Mesenteric fat pad (tissue), 1 donor: ENCODE measurements around the gene GOLGA6L2. TPM values are rescaled to one million over a fixed set of nuclear protein-coding genes. Genes with fewer than 3 reads are reported as not detected.
A peak's percentile ranks its signal among the peaks of the same experiment; 100 is the strongest.
"Not testable (repeated sequence)": the region's sequence is repeated elsewhere in the genome, so short reads cannot be mapped to it uniquely, and the experiment has no call there.

Experiments used
- DNase-seq: peaks from one replicate; pipeline ENCODE4 v3.0.0-alpha.2; 2020; ENCODE audit warnings: low spot score
- total RNA-seq: library from RNA; stranded (reverse); fragmentation: NEBNext Ultra II Directional; extraction: Animal tissue kit (Norgen Biotek cat#: 25700); gene quantifications from one replicate; pipeline ENCODE4 v1.2.1, GENCODE V29; 2021
- donor health status: DM: yes; HTN: yes; CAD: no.

Gene GOLGA6L2
- total RNA-seq, 1 donor from 2014 or later = not detected

DNA sequence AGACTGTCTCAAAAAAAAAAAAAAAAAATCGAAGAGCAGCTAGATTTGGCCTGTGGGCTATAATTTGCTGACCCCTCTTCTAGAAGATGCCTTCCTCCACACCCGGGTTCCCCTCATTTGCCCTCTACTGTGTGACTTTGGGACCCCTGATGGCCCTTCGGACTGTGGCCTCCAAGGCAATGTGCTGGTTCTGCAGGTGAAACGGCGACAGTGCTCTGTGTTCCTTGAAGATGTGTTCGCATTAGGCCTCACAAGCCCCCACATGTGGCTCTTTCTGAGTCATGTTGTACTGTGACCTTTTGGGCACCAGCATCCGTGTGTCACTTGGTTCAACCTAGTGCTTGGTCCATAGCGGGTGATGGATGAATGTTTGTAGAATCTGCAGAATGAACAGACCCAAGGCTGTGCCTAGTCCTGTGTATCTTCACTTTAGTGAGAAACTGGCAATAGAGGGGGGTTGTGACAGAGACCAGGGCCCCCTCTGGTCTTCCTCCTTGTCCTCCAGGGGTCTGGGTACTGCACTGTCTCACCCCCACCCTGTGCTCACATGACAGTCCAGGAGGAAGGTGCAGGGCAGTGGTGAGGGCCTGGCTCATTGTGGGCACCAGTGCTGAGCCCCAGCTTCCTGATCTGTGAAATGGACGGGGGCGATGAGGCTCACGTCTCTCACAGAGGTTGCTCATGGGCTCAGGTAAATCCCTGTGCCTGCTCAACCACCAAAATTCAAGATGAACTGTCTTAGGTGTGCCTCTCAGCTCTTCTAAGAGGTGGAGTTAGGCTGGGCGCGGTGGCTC is 22.7 kb downstream of the GOLGA6L2 start:
- no peak for DNase-seq

DNA sequence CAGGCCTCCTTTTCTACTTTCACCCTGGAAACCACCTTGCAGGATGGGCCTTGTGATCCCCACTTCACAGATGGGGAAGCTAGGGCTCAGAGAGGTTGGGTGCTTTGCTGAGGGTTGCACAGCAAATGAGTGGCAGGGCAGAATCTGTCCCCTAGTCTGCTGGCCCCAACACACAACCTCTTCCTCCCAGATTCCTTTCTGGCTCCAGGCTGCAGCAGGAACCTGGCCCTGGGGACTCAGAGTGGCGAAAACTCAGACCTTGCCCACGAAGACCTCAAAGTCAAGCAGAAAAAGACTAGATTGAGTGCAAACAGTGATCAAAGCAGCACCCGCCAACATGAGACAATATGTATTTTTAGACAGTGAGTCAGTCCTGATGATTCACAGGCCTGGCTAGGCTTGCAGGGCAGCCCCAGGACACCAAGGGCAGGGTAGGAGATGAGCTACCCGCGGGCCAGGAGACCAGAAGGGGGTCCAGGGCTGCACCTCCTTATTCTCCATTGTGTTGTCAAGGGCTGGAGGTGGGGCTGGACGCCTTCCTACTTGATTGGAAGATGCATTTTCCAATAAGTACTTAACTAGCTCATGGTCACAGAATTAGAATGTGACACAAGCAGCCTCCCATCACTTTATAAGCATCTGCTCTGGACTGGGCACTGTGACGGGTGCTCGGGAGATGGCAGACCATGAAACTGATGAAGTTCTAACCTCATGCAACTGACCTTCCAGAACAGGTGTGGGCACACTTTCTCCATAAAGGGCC is 23.9 kb downstream of the GOLGA6L2 start:
- peak; percentile 37 for DNase-seq

- DNase-seq = peak; percentile 51
Measured at GRCh38 chr15:23422099-23422945, 24.7 kb downstream of the GOLGA6L2 start.

- DNase-seq = peak; percentile 57
Measured at GRCh38 chr15:23420806-23421575, 26.1 kb downstream of the GOLGA6L2 start.

DNA sequence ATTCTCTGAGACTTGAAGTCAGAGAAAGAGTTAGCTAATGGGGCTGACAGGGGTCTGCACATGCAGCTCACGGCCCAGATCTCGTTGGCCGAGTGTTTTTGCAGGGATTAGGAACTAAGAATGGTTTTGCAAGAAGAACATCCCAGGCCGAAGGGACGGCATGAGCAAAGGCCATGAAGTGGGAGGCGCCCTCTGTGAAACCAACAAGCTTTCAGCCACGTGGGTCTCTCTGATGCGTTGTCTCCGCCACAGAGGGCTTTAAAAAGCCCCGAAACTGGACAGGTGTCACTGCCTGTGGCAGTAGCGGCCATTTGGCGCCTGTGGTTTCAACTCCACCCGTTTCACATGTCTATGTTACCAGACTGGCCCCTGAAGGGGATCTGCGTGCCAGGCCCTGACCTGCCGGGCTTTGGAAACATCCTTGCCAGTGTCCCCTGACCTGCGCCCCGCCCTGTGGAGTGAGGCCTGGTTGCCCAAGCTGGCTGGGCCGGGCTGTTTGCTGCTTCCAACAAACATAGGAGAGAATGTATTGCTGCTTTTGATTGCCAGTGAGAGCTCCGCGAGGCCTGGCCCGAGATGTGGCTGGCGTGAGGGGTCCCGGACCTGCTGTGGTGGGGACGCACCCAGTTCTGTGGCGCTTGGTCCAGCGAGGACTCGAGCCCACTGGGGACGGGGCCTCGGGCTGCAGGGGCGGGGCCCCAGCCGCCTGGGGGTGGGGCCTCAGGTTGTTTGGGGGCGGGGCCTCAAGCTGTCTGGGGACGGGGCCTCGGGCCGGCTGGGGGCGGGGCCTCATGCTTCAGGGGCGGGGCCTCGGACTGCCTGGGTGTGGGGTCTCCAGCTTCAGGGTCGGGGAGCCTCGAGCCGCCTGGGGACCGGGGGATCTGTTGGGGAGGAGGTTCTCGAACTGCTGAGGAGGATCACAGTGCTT is 30.4 kb downstream of the GOLGA6L2 start:
- DNase-seq = peak; percentile 89

- DNase-seq = peak; percentile 1
Measured at GRCh38 chr15:23415866-23416265, 31.2 kb downstream of the GOLGA6L2 start.

DNA sequence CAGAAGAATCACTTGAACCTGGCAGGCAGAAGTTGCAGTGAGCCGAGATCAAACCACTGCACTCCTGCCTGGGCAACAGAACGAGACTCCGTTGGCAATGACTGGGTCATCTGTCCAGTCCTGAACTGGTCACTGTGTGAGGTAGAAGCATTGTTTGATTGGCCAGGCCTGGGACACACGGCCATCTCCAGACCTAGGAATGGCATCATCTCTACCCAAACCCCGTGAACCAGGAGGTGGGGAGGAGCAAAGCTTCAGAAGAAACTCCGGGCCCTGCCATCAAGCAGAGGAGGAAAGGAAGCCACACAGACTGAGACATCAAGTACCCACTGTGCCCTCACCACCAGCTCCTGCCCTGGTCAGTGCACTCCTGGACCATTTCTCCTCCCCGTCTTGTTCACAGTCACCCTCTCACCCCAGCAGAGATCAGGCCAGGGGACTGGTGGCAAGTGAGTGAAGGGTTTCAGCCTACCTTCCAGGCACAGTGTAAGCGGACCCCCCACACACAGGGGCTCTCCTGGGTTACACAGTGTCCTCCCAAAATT is 31.6 kb downstream of the GOLGA6L2 start:
- peak; percentile 55 for DNase-seq

- peak; percentile 9 for DNase-seq
Measured at GRCh38 chr15:23412881-23413600, 34.0 kb downstream of the GOLGA6L2 start.

- peak; percentile 60 for DNase-seq
Measured at GRCh38 chr15:23411841-23412240, 35.2 kb downstream of the GOLGA6L2 start.

DNA sequence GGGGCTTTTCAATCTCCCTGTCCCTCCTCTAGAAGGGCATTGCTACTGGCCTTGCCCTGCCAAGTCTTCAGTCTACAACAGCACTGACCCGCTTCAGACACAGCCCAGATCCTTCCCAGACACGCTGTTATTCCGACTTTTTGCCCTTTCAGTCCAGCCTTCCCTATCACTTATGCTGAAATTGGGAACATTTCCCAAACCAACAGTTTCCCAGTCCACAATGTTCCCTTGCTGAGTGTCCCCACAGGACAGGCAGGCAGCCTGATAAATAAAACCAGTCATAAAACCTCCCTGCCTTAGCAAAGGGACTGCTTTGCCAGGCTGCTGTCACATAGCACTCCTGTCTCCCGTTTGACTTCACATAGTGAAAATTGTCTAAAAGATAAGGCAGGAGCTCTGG is 43.5 kb downstream of the GOLGA6L2 start:
- no peak for DNase-seq

GRCh38 chr15:23402544-23402943 is 44.5 kb downstream of the GOLGA6L2 start:
- DNase-seq = no peak

DNA sequence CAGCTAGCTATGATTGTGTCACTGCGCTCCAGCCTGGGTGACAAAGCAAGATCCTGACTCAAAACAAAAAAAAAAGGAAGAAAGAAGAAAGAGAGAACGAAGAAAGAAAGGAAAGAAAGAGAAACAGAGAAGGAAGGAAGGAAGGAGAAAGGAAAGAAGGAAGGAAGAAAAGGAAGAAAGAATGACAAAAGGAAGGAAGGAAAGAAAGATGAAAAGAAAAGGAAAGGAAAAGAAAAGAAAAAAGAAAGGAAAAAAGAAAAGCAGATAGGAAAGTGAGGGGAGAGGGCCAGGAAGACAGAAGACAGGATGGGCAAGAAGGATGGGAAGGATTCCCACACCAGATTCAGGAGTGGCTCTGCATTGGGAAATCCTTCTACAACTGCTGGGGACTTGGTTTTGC is 44.9 kb downstream of the GOLGA6L2 start:
- no peak for DNase-seq

DNA sequence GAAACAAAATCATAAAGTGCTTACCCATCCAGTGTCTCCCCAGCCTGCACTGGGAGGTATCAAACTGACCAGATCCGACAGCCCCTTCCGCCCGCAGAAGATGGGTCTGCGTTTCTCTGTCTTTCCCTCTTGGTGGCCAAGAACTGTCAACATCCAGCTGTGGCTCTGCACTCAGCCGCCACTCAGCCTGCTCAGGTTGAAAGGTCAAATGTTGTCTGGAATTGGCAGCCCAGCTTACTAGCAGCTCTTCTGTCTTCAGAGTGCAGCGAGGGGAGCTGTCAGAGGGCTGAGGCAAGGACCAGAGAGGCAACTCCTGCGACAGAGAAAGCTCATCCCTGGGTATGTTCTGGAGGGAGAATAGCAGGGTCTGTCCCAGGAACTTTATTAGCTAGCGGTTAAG is 45.4 kb downstream of the GOLGA6L2 start:
- DNase-seq = no peak

DNA sequence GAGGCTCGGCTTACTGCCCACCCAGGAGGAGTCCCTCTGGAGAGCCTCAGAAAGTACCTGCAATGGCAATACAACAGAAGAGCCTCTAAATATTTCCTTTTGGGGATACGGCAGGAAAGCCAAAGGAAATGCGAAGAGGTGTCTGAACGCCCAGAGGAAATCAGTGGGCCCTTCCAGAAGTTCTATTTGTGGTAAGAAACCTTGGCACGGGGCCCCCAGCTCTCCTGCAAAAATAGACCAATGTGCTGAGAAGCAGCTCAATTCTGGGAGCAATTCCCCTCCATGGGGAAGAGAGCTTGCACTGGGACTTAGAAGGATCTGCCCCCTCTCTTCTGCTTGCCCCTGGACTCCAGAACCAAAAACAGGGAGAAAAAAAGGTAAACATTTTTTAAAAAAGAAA is 47.8 kb downstream of the GOLGA6L2 start:
- DNase-seq = not testable (repeated sequence)

DNA sequence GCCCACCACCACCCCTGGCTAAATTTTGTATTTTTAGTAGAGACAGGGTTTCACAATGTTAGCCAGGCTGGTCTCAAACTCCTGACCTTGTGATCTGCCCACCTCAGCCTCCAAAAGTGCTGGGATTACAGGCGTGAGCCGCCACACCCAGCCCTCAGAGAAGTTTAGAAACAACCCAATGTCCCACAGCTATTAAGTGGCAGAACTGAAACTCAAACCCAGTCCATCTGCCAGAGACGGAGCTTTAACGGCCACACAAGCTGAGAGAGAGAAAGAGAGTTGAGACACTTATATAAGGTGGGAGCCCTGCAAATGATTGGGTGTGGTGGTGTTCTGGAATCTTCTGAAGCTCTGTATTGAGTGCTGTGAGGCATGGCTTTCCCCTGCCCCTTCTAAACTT is 48.7 kb downstream of the GOLGA6L2 start:
- not testable (repeated sequence) for DNase-seq

- no peak for DNase-seq
Measured at GRCh38 chr15:23397779-23398178, 49.3 kb downstream of the GOLGA6L2 start.

DNA sequence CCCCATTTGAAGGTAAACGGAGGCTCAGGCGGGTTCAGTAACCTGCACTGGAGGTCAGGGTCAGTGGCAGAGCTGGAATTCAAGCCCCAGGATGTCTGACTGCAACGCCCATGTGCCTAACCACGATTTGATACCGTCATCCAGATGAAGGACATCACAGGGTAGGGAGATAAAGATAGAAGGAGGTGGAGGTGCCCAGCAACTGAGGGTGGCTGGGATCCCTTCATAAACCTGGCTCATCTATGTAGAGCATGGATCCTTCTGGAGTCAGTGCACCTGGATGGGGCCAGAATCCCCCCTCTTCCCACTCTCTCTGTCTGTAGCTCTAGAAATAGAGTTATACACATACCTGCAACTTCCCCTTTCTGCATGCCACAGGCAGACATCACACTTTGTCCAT is 51.2 kb downstream of the GOLGA6L2 start:
- DNase-seq = no peak

DNA sequence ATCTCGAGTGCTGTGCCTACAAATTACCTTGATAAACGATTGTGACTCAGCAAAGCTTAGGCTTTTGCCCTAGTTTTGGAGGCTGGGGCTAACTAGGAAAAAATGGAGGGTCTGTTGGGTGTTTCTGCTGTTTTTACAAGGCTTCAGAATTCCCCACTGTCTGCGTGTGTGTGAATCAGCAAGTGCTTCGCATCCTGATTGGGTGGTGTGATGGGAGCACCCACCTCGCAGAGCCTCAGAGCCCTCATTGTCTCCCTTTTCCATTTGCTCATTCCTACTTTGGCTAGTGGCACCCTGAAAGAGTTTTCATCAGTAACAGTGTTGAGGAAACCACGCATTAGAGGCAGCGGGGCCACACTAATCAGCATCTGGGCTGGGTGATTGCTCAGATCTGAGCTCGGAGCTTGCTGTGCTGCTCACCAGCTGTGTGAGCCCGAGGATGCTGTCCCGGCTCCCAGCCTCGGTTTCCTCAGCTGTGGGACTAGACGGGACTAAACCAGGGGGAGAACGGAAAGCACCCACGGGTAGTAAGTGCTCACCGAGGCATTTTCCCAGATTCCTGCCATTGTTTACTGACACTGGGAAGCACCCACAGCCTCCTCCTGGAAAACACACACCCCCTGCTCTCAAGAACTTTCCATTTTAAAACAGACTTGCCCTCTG is 51.9 kb downstream of the GOLGA6L2 start:
- DNase-seq = no peak
